Bronchus fibroblast of lung (primary cell): ENCODE data around the gene GPR132. TPM values are rescaled to one million over a fixed set of nuclear protein-coding genes. Genes with fewer than 3 reads are reported as not detected.

Experiments
- total RNA-seq: library from RNA; depleted of rRNA; stranded (reverse); fragments of >200 nt; gene quantifications from 2 replicates; pipeline ENCODE4 v1.2.3, GENCODE V29; 2015

The GPR132 gene
- total RNA-seq = not detected in 2 replicates

GRCh38 chr14:105065280-105066228, at the start of gene GPR132:
TSS of gene GPR132 (minus strand) at chr14:105065430. CDS start at chr14:105055420, 10,010 bp downstream.

DNA sequence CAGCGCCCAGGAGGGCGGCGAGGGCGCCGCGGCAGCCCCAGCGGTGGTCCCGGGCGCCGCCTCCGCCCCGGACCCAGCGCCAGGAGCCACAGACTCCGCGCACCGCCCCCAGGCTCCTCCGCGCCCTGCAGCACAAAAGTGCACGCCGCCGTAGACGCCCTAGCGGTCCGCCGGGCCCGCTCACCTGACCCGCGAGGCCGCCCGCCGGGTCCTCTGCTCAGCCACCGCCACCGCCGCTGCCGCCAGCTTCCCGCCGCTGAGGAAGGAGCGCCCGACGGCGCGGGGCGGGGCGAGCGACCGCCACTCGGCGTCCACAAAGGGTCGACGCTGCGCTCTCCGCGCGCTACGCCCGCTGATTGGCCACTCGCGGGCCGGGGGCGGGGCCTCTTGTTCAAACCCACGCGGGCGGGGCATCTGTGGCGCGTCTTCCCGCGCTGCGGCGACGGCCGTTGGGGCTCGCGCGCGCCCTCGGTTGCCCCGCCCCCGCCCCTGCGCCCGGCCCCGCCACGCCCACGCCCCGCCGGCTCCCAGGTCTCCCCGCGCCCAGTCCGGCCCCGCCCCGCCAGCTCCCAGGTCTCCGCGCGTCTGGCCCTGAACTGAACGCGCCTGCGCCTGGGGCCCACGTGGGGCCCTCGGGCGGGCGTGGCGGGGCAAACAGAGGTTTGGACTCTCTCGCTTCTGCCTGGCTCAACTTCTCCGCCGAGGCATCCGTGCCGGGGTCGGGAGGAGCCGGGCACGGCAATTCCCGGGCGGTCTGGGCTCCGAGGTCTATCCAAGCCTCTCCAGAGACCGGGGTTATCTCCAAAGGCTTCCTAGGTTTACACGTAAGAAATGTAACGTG, 44.2 kb downstream of the GPR132 start, which contains the start of gene CDCA4:
Gene CDCA4 (minus strand): TSS at position 269 of the 841 bp plus-strand sequence. CDS start 9,154 bp downstream, outside the sequence.

Other genes with a start within 250 kb of the GPR132 start
- 11.6 and 11.9 TPM in 2 replicates for gene CEP170B, start 200.2 kb downstream of the GPR132 start, total RNA-seq
- gene PLD4, start 140.6 kb downstream of the GPR132 start, total RNA-seq = not detected in 2 replicates
- 10.6 and 10.9 TPM in 2 replicates for gene AHNAK2, start 87.1 kb downstream of the GPR132 start, total RNA-seq
- 4.5 and 6.4 TPM in 2 replicates for gene CLBA1, start 79.6 kb downstream of the GPR132 start, total RNA-seq
- gene CDCA4, start 44.3 kb downstream of the GPR132 start, total RNA-seq = 38.5 and 38.7 TPM in 2 replicates
- 0.30 and 0.50 TPM in 2 replicates for gene JAG2, start 103.3 kb upstream of the GPR132 start, total RNA-seq
- 6.1 and 6.7 TPM in 2 replicates for gene NUDT14, start 115.9 kb upstream of the GPR132 start, total RNA-seq
- gene BTBD6, start 183.1 kb upstream of the GPR132 start, total RNA-seq = 56.2 and 63.7 TPM in 2 replicates
- 26.8 and 27.2 TPM in 2 replicates for gene BRF1, start 235.6 kb upstream of the GPR132 start, total RNA-seq
- gene PACS2, start 249.3 kb upstream of the GPR132 start, total RNA-seq = 40.3 and 40.5 TPM in 2 replicates